Body of pancreas (tissue), 4 donors: ENCODE data around the gene UBXN6. TPM values are rescaled to one million over a fixed set of nuclear protein-coding genes. Genes with fewer than 3 reads are reported as not detected.

Source experiments
- ATAC-seq: fragments of 150-250 bp; one replicate; pipeline ENCODE4 v1.9.1; 2016
- DNase-seq, 4 donors: peaks; one replicate each; pipeline ENCODE4 v3.0.0-alpha.2; 2019
- H3K27ac ChIP-seq, 4 donors: fragments of 200-600 bp; sonication (generic); 1 replicate in 3 of 4; 2 replicates in 1 of 4; pipeline versions ENCODE4 v1.5.1 to v1.6.1; 2016 to 2019; ENCODE audit warnings: mild to moderate bottlenecking in 1 of 4, mixed read lengths in 1 of 4, moderate library complexity in 1 of 4
- H3K27me3 ChIP-seq, 2 donors: fragments of 200-600 bp; sonication (generic); one replicate each; pipeline ENCODE4 v1.6.0; 2016; ENCODE audit warnings: mild to moderate bottlenecking in 1 of 2
- H3K36me3 ChIP-seq, 2 donors: fragments of 200-600 bp; sonication (generic); replicated peaks in 1 of 2; 2 replicates each; pipeline ENCODE4 v1.5.1; 2016; ENCODE audit warnings: low read depth in 2 of 2; ENCODE audit not compliant: insufficient read depth in 1 of 2
- H3K4me1 ChIP-seq: fragments of 200-600 bp; sonication (generic); one replicate; pipeline ENCODE4 v1.6.0; 2016
- H3K4me3 ChIP-seq, 2 donors: fragments of 200-600 bp; sonication (generic); 1 replicate in 1 of 2; 2 replicates in 1 of 2; pipeline ENCODE4 v1.5.1; 2016 to 2019
- H3K9me3 ChIP-seq, 3 donors: fragments of 200-600 bp; sonication (generic); 1 replicate in 2 of 3; 2 replicates in 1 of 3; pipeline ENCODE4 v1.5.1; 2016
- CTCF ChIP-seq, 7 experiments: fragments of 450-650 bp in 4 of 7; fragments of 200-600 bp in 3 of 7; sonication (generic) in 3 of 7; IDR thresholded peaks; one replicate each; pipeline ENCODE4 v1.5.1; 2016 to 2019; ENCODE audit warnings: antibody characterized with exemption in 7 of 7
- POLR2A ChIP-seq, 3 donors: fragments of 450-650 bp; IDR thresholded peaks; one replicate each; pipeline ENCODE4 v1.6.1; 2016; ENCODE audit warnings: antibody characterized with exemption in 3 of 3, mild to moderate bottlenecking in 2 of 3
- WGBS, 2 donors: methylation state at CpG; one replicate each; pipeline ENCODE4 v1.1.5; 2017; 5-methylcytosine and 5-hydroxymethylcytosine counted together
- intact Hi-C: fragments of 100-400 bp; cut with DNase I; formaldehyde crosslinking; loops from one replicate; pipeline ENCODE4 v1.15.1; 2023
- total RNA-seq, 2 donors: library from RNA; depleted of rRNA; stranded (reverse); fragments of >200 nt; gene quantifications; one replicate each; pipeline ENCODE4 v1.1.0, GENCODE V29; 2016

UBXN6 gene
- total RNA-seq, 2 donors from 2014 or later, result 64.6 to 107 TPM

DNA sequence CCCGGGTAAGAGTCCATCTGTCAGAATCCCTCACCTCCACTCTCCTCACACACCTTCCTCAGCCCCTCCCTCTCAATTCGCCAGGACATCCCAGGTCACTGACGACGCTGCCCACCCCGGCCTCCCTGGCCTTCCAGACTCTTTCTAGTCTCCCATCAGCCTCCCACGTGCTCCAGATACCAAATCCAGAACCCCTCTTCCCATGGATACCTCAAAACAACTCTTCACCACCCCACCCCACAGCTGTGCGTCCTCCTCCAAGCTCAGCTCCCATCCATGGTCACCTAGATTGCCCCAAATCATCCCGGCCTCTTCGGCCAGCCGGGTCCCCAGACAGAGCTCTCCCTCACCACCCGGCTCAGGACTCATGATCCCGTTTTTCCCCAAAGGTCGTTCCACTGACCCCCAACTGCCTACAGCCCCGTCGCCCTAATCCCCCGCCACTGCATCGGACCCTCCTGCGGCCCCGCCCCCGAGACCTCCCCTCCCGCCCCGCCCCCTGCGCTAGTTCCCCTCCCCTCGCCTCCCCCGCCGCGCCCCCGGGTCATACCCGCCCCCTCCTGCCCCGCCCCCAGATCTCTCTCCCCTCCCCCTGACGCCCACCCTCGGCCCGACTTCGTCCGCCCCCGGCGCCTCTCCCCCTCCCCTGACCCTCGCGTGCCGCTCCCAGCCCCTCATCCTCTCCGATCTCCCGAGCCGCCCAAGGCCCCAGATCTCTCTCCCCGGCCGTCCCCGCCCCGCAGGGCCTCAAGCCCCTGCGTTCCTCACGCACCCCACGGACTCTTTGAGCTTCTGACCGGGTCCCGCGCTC, 546 bp downstream of the UBXN6 start:
- WGBS, 2 donors, result 1 to 2% methylated on average over 26 to 34 of the region's 53 CpGs
- no peak for TF ChIP-seq CTCF (IDR thresholded peaks at IDR 0.05)
- TF ChIP-seq POLR2A (IDR thresholded peaks at IDR 0.05), result no peak
- peak; percentile 24 for ATAC-seq
- peak overlapping the region; percentile 52 to 80 for H3K4me3 ChIP-seq
- H3K4me1 ChIP-seq, result peaks cover 22% of the 10 kb centered on the region
- DNase-seq, result peak in 1 of 4 donors; percentile 41
- no peaks in the 10 kb centered on the region for H3K27me3 ChIP-seq
- peak overlapping the region; percentile 19 to 87 (median 70) for H3K27ac ChIP-seq
- H3K36me3 ChIP-seq, result peaks cover 0 to 18% of the 10 kb centered on the region in 2 donors
- intact Hi-C loops, result no loop called here
- H3K9me3 ChIP-seq, result no peaks in the 10 kb centered on the region

DNA sequence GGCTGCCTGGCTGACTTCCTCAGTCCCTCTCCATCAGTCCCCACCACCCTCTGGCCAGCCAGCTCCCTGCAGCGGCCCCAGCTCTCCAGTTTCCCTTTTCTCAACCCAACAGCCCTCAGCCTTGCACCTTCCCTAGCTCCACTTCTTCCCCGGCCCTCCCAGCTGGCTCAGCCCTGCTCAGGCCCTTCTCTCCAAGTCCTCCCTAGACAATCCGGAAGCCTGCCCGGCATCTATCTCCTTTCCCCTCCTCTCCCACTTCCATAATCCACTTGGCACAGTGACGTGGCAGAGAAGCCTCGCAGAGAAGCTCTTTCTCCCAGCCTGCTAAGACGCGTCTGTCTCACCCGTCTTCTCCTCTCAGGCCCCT, 1.1 kb downstream of the UBXN6 start:
- intact Hi-C loops, result no loop called here
- WGBS, 2 donors, result 4 to 8% methylated on average over 9 of the region's 9 CpGs

GRCh38 chr19:4455719-4456475, 1.7 kb downstream of the UBXN6 start:
- Histone ChIP-seq H3K4me1 (peaks cover 22% of the 10 kb centered on the region), H3K27ac (peak overlapping the region in 3 of 4 donors; percentile 64 to 87 (median 76)), H3K9me3 (no peaks in the 10 kb centered on the region), H3K27me3 (no peaks in the 10 kb centered on the region), H3K36me3 (peaks cover 0 to 26% of the 10 kb centered on the region in 2 donors), H3K4me3 (no peak overlapping the region)
- ATAC-seq (no peak), DNase-seq (peak in 3 of 4 donors; percentile 61 to 64 (median 62))
- TF ChIP-seq POLR2A (IDR thresholded peaks at IDR 0.05) (no peak), CTCF (IDR thresholded peaks at IDR 0.05) (no peak)
- intact Hi-C loops, result no loop called here
- 35 to 51% methylated on average over 9 to 15 of the region's 15 CpGs for WGBS, 2 donors

More for the DNA sequence above, 1.1 kb downstream of the UBXN6 start:
- Histone ChIP-seq H3K9me3 (no peaks in the 10 kb centered on the region), H3K27me3 (no peaks in the 10 kb centered on the region), H3K4me1 (peaks cover 22% of the 10 kb centered on the region), H3K27ac (peak overlapping the region; percentile 19 to 87 (median 70)), H3K4me3 (peak overlapping the region in 1 of 2 donors; percentile 38), H3K36me3 (peaks cover 0 to 23% of the 10 kb centered on the region in 2 donors)
- peak in 1 of 3 donors; percentile 29 for TF ChIP-seq POLR2A (IDR thresholded peaks at IDR 0.05)
- TF ChIP-seq CTCF (IDR thresholded peaks at IDR 0.05), result no peak
- ATAC-seq (no peak), DNase-seq (peak in 1 of 4 donors; percentile 35)

DNA sequence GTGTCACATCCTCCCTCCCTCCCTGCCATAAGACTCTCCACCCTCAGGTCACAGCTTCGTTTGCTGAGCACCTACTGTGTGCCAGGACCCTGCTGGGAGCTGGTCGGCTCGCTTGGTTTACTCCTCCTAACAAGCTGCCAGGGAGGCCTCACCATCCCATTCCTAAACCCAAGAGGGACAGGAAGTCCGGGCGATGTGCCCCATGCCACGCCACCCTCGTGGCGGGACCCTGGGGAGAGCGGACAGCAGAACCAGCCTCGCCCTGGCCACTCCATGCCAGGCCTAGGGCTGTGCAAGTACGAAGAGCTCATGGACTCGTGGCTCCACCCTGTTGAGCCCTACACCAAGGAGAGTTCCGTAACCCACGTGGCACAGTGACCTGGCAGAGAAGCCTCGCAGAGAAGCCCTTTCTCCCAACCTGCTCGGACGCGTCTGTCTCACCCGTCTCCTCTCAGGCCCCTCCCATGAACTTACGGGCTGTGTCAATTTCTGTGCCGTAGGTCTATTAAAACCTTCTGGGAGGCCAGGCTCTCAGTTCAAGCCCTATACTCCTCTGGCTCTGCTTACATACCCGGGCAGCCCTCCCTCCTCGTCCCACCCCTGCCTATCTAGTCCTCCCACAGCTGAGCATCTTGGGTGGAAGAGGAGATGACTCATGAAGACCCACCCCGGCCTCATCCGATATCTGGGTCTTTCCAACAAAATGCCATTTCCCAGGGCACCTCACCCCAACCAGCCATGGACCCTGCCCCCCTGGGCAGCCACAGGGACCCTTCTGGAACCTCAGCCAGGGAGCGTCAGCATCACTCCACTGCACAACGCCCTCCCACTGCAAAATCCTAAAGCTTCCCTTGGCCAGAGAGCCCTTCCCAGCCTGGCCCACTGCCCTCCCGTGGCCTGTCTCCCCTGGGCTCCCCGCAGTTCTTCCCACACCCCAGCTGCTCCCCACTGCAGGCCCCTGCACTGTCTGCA, 2.6 kb downstream of the UBXN6 start:
- no peak for TF ChIP-seq POLR2A (IDR thresholded peaks at IDR 0.05)
- no peak for TF ChIP-seq CTCF (IDR thresholded peaks at IDR 0.05)
- H3K4me3 ChIP-seq, result no peak overlapping the region
- 74 to 90% methylated on average over 17 to 26 of the region's 29 CpGs for WGBS, 2 donors
- no peaks in the 10 kb centered on the region for H3K9me3 ChIP-seq
- peaks cover 25% of the 10 kb centered on the region for H3K4me1 ChIP-seq
- H3K36me3 ChIP-seq, result peaks cover 0 to 29% of the 10 kb centered on the region in 2 donors
- ATAC-seq (no peak), DNase-seq (no peak)
- H3K27ac ChIP-seq, result peak overlapping the region in 2 of 4 donors; percentile 12 to 64
- intact Hi-C loops, result no loop called here
- no peaks in the 10 kb centered on the region for H3K27me3 ChIP-seq
